ENCODE results near the gene MEGF6.

Gene MEGF6

GRCh38 chr1:3470650-3471355, 140.5 kb downstream of the MEGF6 start:
- Histone ChIP-seq H3K4me3 (replicated peaks; ENCODE audit: insufficient read depth, low read length) (no peak overlapping the region), H3K27ac (replicated peaks) (no peak overlapping the region), H3K27me3 (ENCODE audit: insufficient read depth, poor library complexity, severe bottlenecking) (no peaks in the 10 kb centered on the region)
- TF ChIP-seq, protein P1, sequence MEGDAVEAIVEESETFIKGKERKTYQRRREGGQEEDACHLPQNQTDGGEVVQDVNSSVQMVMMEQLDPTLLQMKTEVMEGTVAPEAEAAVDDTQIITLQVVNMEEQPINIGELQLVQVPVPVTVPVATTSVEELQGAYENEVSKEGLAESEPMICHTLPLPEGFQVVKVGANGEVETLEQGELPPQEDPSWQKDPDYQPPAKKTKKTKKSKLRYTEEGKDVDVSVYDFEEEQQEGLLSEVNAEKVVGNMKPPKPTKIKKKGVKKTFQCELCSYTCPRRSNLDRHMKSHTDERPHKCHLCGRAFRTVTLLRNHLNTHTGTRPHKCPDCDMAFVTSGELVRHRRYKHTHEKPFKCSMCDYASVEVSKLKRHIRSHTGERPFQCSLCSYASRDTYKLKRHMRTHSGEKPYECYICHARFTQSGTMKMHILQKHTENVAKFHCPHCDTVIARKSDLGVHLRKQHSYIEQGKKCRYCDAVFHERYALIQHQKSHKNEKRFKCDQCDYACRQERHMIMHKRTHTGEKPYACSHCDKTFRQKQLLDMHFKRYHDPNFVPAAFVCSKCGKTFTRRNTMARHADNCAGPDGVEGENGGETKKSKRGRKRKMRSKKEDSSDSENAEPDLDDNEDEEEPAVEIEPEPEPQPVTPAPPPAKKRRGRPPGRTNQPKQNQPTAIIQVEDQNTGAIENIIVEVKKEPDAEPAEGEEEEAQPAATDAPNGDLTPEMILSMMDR (IDR thresholded peaks at IDR 0.05; ENCODE audit: insufficient read depth, low read length): no peak
- TF ChIP-seq GABPA (IDR thresholded peaks at IDR 0.05; ENCODE audit: low read depth): no peak
- no peak for TF ChIP-seq SPI1 (IDR thresholded peaks at IDR 0.05; ENCODE audit: borderline replicate concordance, low read depth)
- TF ChIP-seq POLR2AphosphoS5 (IDR thresholded peaks at IDR 0.05; ENCODE audit: low read depth): no peak
- TF ChIP-seq, protein P2, sequence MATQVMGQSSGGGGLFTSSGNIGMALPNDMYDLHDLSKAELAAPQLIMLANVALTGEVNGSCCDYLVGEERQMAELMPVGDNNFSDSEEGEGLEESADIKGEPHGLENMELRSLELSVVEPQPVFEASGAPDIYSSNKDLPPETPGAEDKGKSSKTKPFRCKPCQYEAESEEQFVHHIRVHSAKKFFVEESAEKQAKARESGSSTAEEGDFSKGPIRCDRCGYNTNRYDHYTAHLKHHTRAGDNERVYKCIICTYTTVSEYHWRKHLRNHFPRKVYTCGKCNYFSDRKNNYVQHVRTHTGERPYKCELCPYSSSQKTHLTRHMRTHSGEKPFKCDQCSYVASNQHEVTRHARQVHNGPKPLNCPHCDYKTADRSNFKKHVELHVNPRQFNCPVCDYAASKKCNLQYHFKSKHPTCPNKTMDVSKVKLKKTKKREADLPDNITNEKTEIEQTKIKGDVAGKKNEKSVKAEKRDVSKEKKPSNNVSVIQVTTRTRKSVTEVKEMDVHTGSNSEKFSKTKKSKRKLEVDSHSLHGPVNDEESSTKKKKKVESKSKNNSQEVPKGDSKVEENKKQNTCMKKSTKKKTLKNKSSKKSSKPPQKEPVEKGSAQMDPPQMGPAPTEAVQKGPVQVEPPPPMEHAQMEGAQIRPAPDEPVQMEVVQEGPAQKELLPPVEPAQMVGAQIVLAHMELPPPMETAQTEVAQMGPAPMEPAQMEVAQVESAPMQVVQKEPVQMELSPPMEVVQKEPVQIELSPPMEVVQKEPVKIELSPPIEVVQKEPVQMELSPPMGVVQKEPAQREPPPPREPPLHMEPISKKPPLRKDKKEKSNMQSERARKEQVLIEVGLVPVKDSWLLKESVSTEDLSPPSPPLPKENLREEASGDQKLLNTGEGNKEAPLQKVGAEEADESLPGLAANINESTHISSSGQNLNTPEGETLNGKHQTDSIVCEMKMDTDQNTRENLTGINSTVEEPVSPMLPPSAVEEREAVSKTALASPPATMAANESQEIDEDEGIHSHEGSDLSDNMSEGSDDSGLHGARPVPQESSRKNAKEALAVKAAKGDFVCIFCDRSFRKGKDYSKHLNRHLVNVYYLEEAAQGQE (IDR thresholded peaks at IDR 0.05; ENCODE audit: insufficient replicate concordance, low read depth): no peak
- DNase-seq (ENCODE audit: low read depth in 1 of 2, low spot score in 1 of 2): no peak

- DNase-seq (ENCODE audit: low read depth in 1 of 2, low spot score in 1 of 2): no peak
- H3K27me3 ChIP-seq (ENCODE audit: insufficient read depth, poor library complexity, severe bottlenecking): no peaks in the 10 kb centered on the region
- no peak overlapping the region for H3K27ac ChIP-seq (replicated peaks)
- no peak overlapping the region for H3K4me3 ChIP-seq (replicated peaks; ENCODE audit: insufficient read depth, low read length)
- TF ChIP-seq GABPA (IDR thresholded peaks at IDR 0.05; ENCODE audit: low read depth) (no peak), POLR2AphosphoS5 (IDR thresholded peaks at IDR 0.05; ENCODE audit: low read depth) (no peak), SPI1 (IDR thresholded peaks at IDR 0.05; ENCODE audit: borderline replicate concordance, low read depth) (no peak)
- TF ChIP-seq, protein P1 (IDR thresholded peaks at IDR 0.05; ENCODE audit: insufficient read depth, low read length): no peak
- TF ChIP-seq, protein P2 (IDR thresholded peaks at IDR 0.05; ENCODE audit: insufficient replicate concordance, low read depth): no peak
These were observed 141.3 kb downstream of the MEGF6 start for GRCh38 chr1:3469849-3470649.

- no peaks in the 10 kb centered on the region for H3K27me3 ChIP-seq (ENCODE audit: insufficient read depth, poor library complexity, severe bottlenecking)
- H3K4me3 ChIP-seq (replicated peaks; ENCODE audit: insufficient read depth, low read length): no peak overlapping the region
- DNase-seq (ENCODE audit: low read depth in 1 of 2, low spot score in 1 of 2): no peak
- no peak overlapping the region for H3K27ac ChIP-seq (replicated peaks)
- TF ChIP-seq, protein P1 (IDR thresholded peaks at IDR 0.05; ENCODE audit: insufficient read depth, low read length): no peak
- TF ChIP-seq POLR2AphosphoS5 (IDR thresholded peaks at IDR 0.05; ENCODE audit: low read depth) (no peak), SPI1 (IDR thresholded peaks at IDR 0.05; ENCODE audit: borderline replicate concordance, low read depth) (no peak), GABPA (IDR thresholded peaks at IDR 0.05; ENCODE audit: low read depth) (no peak)
- TF ChIP-seq, protein P2 (IDR thresholded peaks at IDR 0.05; ENCODE audit: insufficient replicate concordance, low read depth): no peak
These were observed 142.0 kb downstream of the MEGF6 start for GRCh38 chr1:3469104-3469848.
